LNCAP (cell line): Measurements from ENCODE around the gene NXPE3.

Experiments used
- TF ChIP-seq, protein P1 (sequence below): fragments of 450-650 bp; IDR thresholded peaks from 2 replicates; pipeline ENCODE4 v1.5.1; 2017; ENCODE audit warnings: mild to moderate bottlenecking

NXPE3 gene

DNA sequence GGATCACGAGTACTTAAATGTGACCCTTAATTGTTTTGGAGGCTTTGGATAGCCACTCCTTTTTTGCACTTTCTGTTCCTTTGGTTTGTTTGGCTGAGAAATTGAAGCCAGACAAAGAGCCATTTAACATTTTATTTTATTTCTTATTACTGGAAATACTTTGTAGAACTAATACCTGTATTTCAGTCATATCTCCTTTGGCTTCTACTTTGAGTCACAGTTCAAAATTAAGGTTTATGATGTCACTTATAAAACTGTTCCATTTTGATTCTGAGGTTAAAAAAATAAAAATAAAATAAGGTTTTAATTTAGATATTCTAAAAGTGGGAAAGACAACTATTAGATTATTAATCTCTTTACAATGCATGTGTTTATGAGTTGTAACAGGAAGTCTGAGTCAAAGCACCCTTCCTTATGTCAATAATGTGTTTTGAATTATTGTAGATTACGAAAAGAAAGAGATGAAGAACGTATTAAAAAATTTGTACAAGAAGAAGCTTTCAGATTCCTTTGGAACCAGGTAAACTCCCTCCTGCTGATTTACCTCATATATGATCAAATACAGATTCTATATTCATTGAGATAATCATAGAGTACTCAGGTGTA is 16.9 kb upstream of the NXPE3 start:
- TF ChIP-seq, protein P1, sequence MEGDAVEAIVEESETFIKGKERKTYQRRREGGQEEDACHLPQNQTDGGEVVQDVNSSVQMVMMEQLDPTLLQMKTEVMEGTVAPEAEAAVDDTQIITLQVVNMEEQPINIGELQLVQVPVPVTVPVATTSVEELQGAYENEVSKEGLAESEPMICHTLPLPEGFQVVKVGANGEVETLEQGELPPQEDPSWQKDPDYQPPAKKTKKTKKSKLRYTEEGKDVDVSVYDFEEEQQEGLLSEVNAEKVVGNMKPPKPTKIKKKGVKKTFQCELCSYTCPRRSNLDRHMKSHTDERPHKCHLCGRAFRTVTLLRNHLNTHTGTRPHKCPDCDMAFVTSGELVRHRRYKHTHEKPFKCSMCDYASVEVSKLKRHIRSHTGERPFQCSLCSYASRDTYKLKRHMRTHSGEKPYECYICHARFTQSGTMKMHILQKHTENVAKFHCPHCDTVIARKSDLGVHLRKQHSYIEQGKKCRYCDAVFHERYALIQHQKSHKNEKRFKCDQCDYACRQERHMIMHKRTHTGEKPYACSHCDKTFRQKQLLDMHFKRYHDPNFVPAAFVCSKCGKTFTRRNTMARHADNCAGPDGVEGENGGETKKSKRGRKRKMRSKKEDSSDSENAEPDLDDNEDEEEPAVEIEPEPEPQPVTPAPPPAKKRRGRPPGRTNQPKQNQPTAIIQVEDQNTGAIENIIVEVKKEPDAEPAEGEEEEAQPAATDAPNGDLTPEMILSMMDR: no peak

DNA sequence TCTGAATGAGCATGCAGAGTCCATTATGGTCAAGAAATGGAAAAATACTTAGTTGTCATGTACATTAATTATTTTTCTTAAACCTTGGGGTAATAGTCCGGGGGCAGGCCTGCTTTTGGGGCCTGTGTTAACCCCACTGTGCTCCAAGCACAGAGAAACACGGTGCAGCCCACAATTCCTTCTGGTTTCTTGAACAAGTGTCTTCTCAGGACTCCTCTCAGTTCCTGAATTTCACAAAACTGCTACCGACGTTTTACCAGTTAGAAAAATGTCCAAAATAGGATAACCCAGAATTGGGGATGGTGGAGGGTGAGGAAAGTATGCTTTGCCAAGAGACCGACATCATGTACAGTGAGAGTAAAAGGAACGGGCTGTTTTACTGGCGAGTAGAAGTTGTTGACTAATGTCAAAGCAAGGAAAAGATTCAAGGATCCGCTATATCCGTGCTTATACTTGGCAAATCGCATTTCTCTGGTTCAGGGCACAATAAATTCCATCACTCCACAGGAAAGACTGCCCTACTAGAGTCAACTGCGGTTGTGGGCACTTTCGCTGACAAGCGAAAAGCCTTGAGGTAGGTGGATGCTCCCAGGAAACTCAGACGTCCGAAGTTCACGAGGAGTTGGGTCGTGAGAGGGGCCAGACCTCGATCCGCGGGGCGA is 495 bp upstream of the NXPE3 start:
- TF ChIP-seq, protein P1: no peak

DNA sequence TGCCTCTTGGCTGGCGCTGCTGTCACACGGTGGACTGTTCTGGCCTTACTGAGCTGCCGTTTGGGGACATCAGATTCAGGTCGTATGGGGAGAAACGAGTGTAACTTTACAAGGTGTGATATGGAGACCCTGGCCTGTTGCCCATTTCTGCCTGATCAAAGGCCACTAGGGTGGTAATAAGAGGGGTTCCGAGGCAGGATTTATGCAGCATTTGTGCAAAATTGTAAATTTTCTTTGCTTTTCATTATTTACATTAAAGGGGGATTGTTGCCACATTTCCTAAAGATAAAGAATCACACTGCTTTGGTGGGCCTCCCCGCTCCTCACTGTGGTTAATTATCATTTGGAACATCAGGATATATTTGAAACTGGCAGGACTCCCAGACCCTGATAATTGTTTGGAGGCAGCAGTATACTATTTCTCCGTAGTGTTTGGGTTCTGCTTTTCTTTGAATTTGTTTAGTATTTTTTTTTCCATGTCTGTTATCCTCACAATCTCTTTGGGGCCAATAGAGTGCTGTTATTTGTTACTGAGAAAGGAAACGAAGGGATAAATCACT is 891 bp downstream of the NXPE3 start:
- TF ChIP-seq, protein P1: no peak

DNA sequence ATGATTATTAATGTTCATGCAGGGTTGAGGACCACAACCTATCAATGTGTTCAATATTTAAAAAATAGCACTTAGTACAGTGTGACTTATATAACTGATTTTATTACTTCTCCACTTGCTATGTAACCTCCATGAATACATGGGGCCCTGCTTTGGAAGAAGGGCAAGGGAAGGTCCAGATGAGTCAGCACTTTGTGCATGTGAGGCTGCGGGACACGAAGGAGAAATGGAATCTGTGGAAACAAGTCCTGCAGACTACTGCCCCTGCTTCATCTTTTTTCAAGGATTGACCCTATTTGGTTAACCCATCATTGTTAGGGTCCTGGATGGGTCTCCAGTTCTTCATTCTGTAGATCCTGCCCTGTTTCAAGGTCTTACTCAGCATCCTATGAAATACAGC is 1.6 kb downstream of the NXPE3 start:
- TF ChIP-seq, protein P1: no peak

DNA sequence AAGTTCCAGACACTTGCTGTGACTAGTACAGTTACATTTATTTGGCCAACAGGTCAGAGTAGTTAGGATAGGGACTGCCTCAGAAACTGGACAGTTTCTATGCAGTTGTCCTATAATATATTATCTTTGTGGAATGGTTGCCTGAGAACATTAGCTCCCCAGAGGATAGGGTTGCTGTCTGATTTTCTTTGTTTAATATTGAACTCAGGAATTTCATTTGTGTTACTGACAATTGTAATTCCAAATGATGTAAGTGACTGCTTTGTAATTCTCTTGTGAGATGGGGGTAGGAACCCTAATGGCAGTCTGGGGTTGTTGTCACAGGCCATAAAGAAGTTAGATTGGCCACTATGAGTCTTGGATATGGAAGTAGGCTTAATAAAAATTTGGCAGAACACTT is 2.2 kb downstream of the NXPE3 start:
- TF ChIP-seq, protein P1: no peak

DNA sequence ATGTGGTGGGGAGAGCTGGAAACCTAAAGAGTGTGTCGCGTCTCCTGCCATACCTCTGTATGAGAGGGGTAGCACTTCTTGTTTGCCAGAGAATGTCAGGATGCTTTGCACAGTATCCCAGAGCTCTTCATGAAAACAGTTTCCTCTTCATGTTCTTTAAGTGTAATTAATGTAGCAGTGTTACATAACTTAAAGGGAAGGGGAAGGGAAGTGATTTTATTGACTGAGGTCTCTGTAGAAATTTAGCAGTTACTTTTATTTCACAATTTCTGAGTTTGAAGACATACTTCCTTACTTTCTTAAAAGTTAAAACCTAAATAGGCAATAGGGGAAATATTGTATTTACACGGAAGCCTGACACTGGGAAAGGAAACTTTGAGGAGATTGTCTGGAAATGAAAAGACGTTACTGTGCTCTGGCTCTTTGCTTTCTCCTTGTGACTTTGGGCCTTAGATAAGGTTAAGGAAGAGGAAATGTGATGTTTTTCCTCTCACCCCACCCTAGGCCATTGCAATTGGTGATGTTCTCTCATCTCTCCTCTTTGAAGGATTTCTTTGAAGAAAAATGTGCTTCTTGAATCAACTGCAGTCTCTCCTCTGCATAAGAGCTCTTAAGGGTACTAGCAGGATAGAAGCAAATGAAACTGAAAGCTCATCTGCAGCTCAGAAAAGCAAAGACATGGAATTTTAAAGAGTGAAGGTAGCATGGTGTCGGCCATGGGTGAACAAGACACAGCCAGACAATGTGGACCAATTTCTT is 6.0 kb downstream of the NXPE3 start:
- TF ChIP-seq, protein P1: no peak

DNA sequence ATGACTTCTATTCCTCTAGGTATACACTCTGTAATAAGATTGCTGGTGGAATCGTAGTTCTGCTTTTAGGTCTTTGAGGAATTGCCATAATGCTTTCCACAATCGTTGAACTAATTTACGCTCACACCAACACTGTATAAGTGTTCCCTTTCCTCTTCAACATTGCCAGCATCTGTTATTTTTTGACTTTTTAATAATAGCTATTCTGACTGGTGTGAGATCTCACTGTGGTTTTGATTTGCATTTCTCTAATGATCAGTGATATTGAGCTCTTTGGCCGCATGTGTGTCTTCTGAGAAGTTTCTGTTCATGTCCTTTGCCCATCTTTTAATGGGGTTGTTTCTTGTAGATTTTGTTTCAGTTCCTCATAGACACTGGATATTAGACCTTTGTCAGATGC is 12.8 kb downstream of the NXPE3 start:
- TF ChIP-seq, protein P1: no peak
